SU-DHL-6 (cell line): ENCODE measurements around the gene BCL7C.

ENCODE experiments used
- EZH2phosphoT487 ChIP-seq: fragments of 200-600 bp; sonication (generic), shearing (Covaris generic); conservative IDR thresholded peaks from 2 replicates; pipeline ENCODE4 v1.6.1; 2018; ENCODE audit warnings: mild to moderate bottlenecking, antibody characterized with exemption, low read length, moderate library complexity, mixed read lengths
- TF ChIP-seq, protein P1 (sequence below): fragments of 200-600 bp; sonication (generic); IDR thresholded peaks from one replicate; pipeline ENCODE4 v1.5.1; 2017; ENCODE audit warnings: antibody characterized with exemption, mild to moderate bottlenecking, low read length, moderate library complexity; ENCODE audit not compliant: insufficient read depth, poor library complexity, severe bottlenecking

DNA sequence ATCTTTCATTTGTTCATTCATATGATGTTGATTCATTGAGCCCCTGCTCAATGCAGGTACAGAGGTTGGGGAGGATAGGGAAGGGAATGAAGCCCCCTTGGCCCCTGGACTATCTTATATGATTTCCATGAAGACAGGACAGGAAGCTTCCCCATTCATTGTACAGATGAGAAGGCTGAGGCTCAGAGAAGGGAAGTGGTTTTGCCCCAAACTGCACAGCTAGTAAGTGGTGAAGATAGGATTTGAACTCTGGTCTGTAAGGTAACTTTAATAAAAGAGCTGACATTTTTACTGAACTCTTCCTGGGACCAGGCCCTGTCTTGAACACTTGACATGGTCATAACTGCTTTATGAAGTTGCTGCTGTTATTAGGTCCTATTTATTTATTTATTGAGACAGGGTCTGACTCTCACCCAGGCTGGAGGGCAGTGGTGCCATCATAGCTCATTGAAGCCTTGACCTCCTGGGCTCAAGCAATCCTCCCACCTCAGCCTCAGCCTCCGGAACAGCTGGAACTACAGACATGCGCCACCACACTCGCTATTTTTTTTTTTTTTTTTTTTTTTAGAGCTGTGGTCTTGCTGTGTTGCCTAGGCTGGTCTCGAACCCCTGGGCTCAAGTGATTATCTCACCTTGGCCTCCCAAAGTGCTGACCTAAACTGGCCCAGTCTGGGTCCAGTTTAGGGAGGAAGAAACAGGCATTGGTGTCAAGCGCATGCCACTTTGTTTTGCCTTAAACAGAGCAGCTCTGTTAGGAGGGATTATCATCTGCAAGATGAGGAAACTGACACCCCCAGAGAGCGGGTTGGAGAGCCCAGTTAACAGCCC, 7.5 kb upstream of the BCL7C start:
- TF ChIP-seq, protein P1, sequence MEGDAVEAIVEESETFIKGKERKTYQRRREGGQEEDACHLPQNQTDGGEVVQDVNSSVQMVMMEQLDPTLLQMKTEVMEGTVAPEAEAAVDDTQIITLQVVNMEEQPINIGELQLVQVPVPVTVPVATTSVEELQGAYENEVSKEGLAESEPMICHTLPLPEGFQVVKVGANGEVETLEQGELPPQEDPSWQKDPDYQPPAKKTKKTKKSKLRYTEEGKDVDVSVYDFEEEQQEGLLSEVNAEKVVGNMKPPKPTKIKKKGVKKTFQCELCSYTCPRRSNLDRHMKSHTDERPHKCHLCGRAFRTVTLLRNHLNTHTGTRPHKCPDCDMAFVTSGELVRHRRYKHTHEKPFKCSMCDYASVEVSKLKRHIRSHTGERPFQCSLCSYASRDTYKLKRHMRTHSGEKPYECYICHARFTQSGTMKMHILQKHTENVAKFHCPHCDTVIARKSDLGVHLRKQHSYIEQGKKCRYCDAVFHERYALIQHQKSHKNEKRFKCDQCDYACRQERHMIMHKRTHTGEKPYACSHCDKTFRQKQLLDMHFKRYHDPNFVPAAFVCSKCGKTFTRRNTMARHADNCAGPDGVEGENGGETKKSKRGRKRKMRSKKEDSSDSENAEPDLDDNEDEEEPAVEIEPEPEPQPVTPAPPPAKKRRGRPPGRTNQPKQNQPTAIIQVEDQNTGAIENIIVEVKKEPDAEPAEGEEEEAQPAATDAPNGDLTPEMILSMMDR = no peak
- no peak for TF ChIP-seq EZH2phosphoT487
